HepG2 (cell line): ENCODE results near the gene KCTD6. TPM values are rescaled to one million over a fixed set of nuclear protein-coding genes. Genes with fewer than 3 reads are reported as not detected.
A peak's percentile ranks its signal among the peaks of the same experiment; 100 is the strongest.

ENCODE experiments used
- ATAC-seq: fragments of 200-7000 bp; cut with Tn5 transposase; 3 replicates; pipeline ENCODE4 v1.9.1; 2020; ENCODE audit warnings: mild to moderate bottlenecking, moderate library complexity
- BruUV-seq: library from RNA; stranded (reverse); fragments of 400-500 nt; replicated peaks from 2 replicates; lab custom pipeline; 2021; lab: Mats Ljungman, UMichigan
- CTCF ChIA-PET: fragments of 300-600 bp; formaldehyde crosslinking; extraction: SDS; loops from one replicate; lab custom pipeline; 2021; ENCODE audit warnings: low total read pairs, inconsistent platforms, low intra/inter-chr PET ratio; lab: Yijun Ruan, JAX
- POLR2A ChIA-PET: fragments of 350-600 bp; sonication (Branson Sonifier 250); formaldehyde crosslinking; loops from one replicate; lab custom pipeline; 2020; ENCODE audit warnings: antibody characterized with exemption, inconsistent platforms; lab: Yijun Ruan, JAX
- DNase-seq: peaks from one replicate; pipeline ENCODE4 v3.0.0-alpha.2; 2015; ENCODE audit warnings: low spot score
- FAIRE-seq: peaks from 3 replicates; lab custom pipeline; 2011; peaks lifted over from hg19 to GRCh38; lab: Jason Lieb, UNC
- H2AFZ ChIP-seq: one replicate; pipeline ENCODE4 v1.6.1; 2011; ENCODE audit warnings: low read length, inconsistent platforms
- H3K27ac ChIP-seq: fragments of 300-600 bp; 3 replicates; pipeline ENCODE4 v1.8.0; 2011; ENCODE audit warnings: mixed run types, mild to moderate bottlenecking, mixed read lengths, low read length, inconsistent platforms; ENCODE audit not compliant: insufficient read depth; ENCODE audit errors: extremely low read length
- H3K27me3 ChIP-seq, 2 experiments: fragments of 200-600 bp in 1 of 2; 2 replicates in 1 of 2; 3 replicates in 1 of 2; pipeline versions ENCODE4 v1.6.0 to v1.8.0; 2011; ENCODE audit warnings: low read length in 2 of 2, mild to moderate bottlenecking in 2 of 2, moderate library complexity in 2 of 2, inconsistent platforms in 1 of 2; ENCODE audit not compliant: insufficient read depth in 2 of 2, control insufficient read depth in 1 of 2
- H3K36me3 ChIP-seq, 2 experiments: fragments of 200-600 bp in 1 of 2; replicated peaks in 1 of 2; 2 replicates in 1 of 2; 3 replicates in 1 of 2; pipeline versions ENCODE4 v1.5.1 to v1.8.0; 2011; ENCODE audit warnings: low read length in 2 of 2, inconsistent platforms in 1 of 2; ENCODE audit not compliant: insufficient read depth in 2 of 2, control insufficient read depth in 1 of 2
- H3K4me1 ChIP-seq: 2 replicates; pipeline ENCODE4 v1.5.1; 2012; ENCODE audit warnings: low read length, inconsistent platforms; ENCODE audit not compliant: insufficient read depth
- H3K4me2 ChIP-seq: 2 replicates; pipeline ENCODE4 v1.6.0; 2011; ENCODE audit warnings: low read depth, low read length, inconsistent platforms
- H3K4me3 ChIP-seq, 3 experiments: fragments of 200-600 bp in 1 of 3; sonication (generic), shearing (Covaris generic) in 1 of 3; replicated peaks in 1 of 3; 2 replicates each; pipeline ENCODE4 v1.5.1; 2011 to 2016; ENCODE audit warnings: low read length in 3 of 3, inconsistent platforms in 2 of 3, low read depth in 2 of 3, mild to moderate bottlenecking in 2 of 3, control low read depth in 1 of 3, mixed read lengths in 1 of 3; ENCODE audit not compliant: insufficient read depth in 1 of 3
- H3K79me2 ChIP-seq: one replicate; pipeline ENCODE4 v1.6.1; 2011; ENCODE audit warnings: low read length, inconsistent platforms; ENCODE audit not compliant: insufficient read depth
- H3K9ac ChIP-seq: 2 replicates; pipeline ENCODE4 v1.6.0; 2011; ENCODE audit warnings: mild to moderate bottlenecking, low read depth, low read length, inconsistent platforms; ENCODE audit not compliant: insufficient read depth
- H3K9me3 ChIP-seq: 2 replicates; pipeline ENCODE4 v1.5.1; 2012; ENCODE audit warnings: mild to moderate bottlenecking, low read length
- H4K20me1 ChIP-seq: 2 replicates; pipeline ENCODE4 v1.6.0; 2011; ENCODE audit warnings: inconsistent platforms, mild to moderate bottlenecking, low read length, moderate library complexity; ENCODE audit not compliant: insufficient read depth
- PITX1 ChIP-seq: sonication (generic); formaldehyde crosslinking; IDR thresholded peaks from 2 replicates; pipeline ENCODE4 v1.5.1; 2020; ENCODE audit warnings: mild to moderate bottlenecking, missing genetic modification reagents
- SALL1 ChIP-seq: sonication (generic); formaldehyde crosslinking; IDR thresholded peaks from 2 replicates; pipeline ENCODE4 v1.8.0; 2022; ENCODE audit warnings: mild to moderate bottlenecking, missing genetic modification reagents
- SOX13 ChIP-seq, 3 experiments: fragments of 450-650 bp in 1 of 3; sonication (generic) in 1 of 3; formaldehyde crosslinking in 1 of 3; IDR thresholded peaks in 2 of 3; conservative IDR thresholded peaks in 1 of 3; 2 replicates each; pipeline versions ENCODE4 v1.5.0 to v1.6.1; 2016 to 2020; ENCODE audit warnings: antibody characterized with exemption in 1 of 3, mild to moderate bottlenecking in 1 of 3, missing compliant biosample characterization in 1 of 3, missing genetic modification reagents in 1 of 3, moderate library complexity in 1 of 3
- ZEB1 ChIP-seq: IDR thresholded peaks from 2 replicates; pipeline ENCODE4 v1.6.1; 2012; ENCODE audit warnings: mild to moderate bottlenecking, low read depth, inconsistent platforms; ENCODE audit not compliant: insufficient replicate concordance
- ZGPAT ChIP-seq: IDR thresholded peaks from 2 replicates; pipeline ENCODE4 v1.6.1; 2016; ENCODE audit warnings: mild to moderate bottlenecking
- ZKSCAN5 ChIP-seq: sonication (generic); formaldehyde crosslinking; IDR thresholded peaks from 2 replicates; pipeline ENCODE4 v1.5.1; 2020; ENCODE audit warnings: mild to moderate bottlenecking, missing genetic modification reagents
- ZNF12 ChIP-seq: sonication (generic); formaldehyde crosslinking; IDR thresholded peaks from 2 replicates; pipeline ENCODE4 v1.5.0; 2020; ENCODE audit warnings: missing genetic modification reagents
- ZNF292 ChIP-seq: sonication (generic); formaldehyde crosslinking; IDR thresholded peaks from 2 replicates; pipeline ENCODE4 v1.8.1; 2022; ENCODE audit warnings: mild to moderate bottlenecking, low read depth, missing genetic modification reagents, borderline replicate concordance
- ZNF33B ChIP-seq: sonication (generic); formaldehyde crosslinking; IDR thresholded peaks from 2 replicates; pipeline ENCODE4 v1.5.1; 2020; ENCODE audit warnings: mild to moderate bottlenecking, missing genetic modification reagents
- ZNF598 ChIP-seq: sonication (generic); formaldehyde crosslinking; IDR thresholded peaks from 2 replicates; pipeline ENCODE4 v1.5.1; 2020; ENCODE audit warnings: mild to moderate bottlenecking, missing genetic modification reagents, borderline replicate concordance
- ZNF790 ChIP-seq: sonication (generic); formaldehyde crosslinking; IDR thresholded peaks from 2 replicates; pipeline ENCODE4 v1.8.0; 2022; ENCODE audit warnings: missing genetic modification reagents, mild to moderate bottlenecking, borderline replicate concordance
- WGBS: methylation state at CpG from one replicate; pipeline ENCODE4 v1.1.6; 2017; ENCODE audit warnings: low lambda C conversion rate; 5-methylcytosine and 5-hydroxymethylcytosine counted together
- in situ Hi-C: cut with HindIII; loops from 2 replicates; pipeline ENCODE4 v1.10.0; 2017; ENCODE audit warnings: low pct_unique_long_range_greater_than_20kb; ENCODE audit not compliant: extremely low pct_ligation_motif_present
- intact Hi-C: fragments of 100-400 bp; cut with micrococcal nuclease; formaldehyde crosslinking; loops from one replicate; pipeline ENCODE4 v1.10.0; 2022; ENCODE audit not compliant: unreplicated experiment
- polyA plus RNA-seq, 8 experiments: library from polyadenylated mRNA; depleted of rRNA in 3 of 8; stranded (reverse) in 7 of 8; unstranded in 1 of 8; fragments of >200 nt; fragmentation: Illumina TruSeq in 4 of 8; extraction: Trizol in 4 of 8; gene quantifications; 2 replicates each; pipeline versions ENCODE4 v1.2.1 to v1.2.3, GENCODE V29; 2011 to 2016; ENCODE audit warnings: low read depth in 4 of 8, missing spikeins in 1 of 8, mixed read lengths in 1 of 8; ENCODE audit not compliant: insufficient read depth in 1 of 8
- total RNA-seq, 5 experiments: library from RNA; depleted of rRNA; stranded (reverse); fragments of >200 nt; fragmentation: Illumina TruSeq; extraction: Trizol; gene quantifications; 2 replicates each; pipeline ENCODE4 v1.2.3, GENCODE V29; 2016; ENCODE audit warnings: low read depth in 1 of 5
- TF ChIP-seq, protein P1 (sequence below): sonication (generic); formaldehyde crosslinking; IDR thresholded peaks from 2 replicates; pipeline ENCODE4 v1.4.0; 2020; ENCODE audit warnings: missing genetic modification reagents

KCTD6 gene
- total and polyA plus RNA-seq, 2 of the 13 experiments (the other 11 are each of a cell fraction or from before 2014, with no cell fraction given): 13.4 to 14.2 TPM

- DNase-seq (no peak), FAIRE-seq (no peak), ATAC-seq (no peak)
- CTCF ChIA-PET: no interaction called here
- in situ Hi-C loops: no loop called here
- H3K9ac ChIP-seq: peak overlapping the region; percentile 8; the same call in 1 of the 2 replicates
- peaks cover 84% of the 10 kb centered on the region for H3K4me1 ChIP-seq
- H3K4me2 ChIP-seq: peak overlapping the region; percentile 54
- POLR2A ChIA-PET: interaction anchor here (0.7 to 1.2 kb wide), 2 partner anchors 14 to 56 kb away, joined by 3 read pairs; partner anchors contain the start of gene PDHB
- intact Hi-C loops: no loop called here
- 0 out of 2 replicates have a peak, but pooled peaks have one; percentile 28 for TF ChIP-seq ZNF292
- TF ChIP-seq ZNF12 (CRISPR knock-in tag): peak; percentile 96
- TF ChIP-seq SOX13 (IDR thresholded peaks at IDR 0.05): no peak
- TF ChIP-seq SOX13 (CRISPR knock-in tag; conservative IDR thresholded peaks at IDR 0.05 in 1 of 2, IDR thresholded peaks at IDR 0.05 in 1 of 2): 0 out of 4 replicates have a peak, but pooled peaks of 1 of the 2 experiments have one; percentile 7
- no peak for TF ChIP-seq ZNF790 (CRISPR knock-in tag)
- TF ChIP-seq PITX1 (CRISPR knock-in tag): no peak
- no peak for TF ChIP-seq ZGPAT (CRISPR knock-in tag)
- TF ChIP-seq ZKSCAN5 (CRISPR knock-in tag): 0 out of 2 replicates have a peak, but pooled peaks have one; percentile 59
- TF ChIP-seq ZNF33B (CRISPR knock-in tag): no peak
- TF ChIP-seq ZEB1: no peak
- TF ChIP-seq, protein P1, sequence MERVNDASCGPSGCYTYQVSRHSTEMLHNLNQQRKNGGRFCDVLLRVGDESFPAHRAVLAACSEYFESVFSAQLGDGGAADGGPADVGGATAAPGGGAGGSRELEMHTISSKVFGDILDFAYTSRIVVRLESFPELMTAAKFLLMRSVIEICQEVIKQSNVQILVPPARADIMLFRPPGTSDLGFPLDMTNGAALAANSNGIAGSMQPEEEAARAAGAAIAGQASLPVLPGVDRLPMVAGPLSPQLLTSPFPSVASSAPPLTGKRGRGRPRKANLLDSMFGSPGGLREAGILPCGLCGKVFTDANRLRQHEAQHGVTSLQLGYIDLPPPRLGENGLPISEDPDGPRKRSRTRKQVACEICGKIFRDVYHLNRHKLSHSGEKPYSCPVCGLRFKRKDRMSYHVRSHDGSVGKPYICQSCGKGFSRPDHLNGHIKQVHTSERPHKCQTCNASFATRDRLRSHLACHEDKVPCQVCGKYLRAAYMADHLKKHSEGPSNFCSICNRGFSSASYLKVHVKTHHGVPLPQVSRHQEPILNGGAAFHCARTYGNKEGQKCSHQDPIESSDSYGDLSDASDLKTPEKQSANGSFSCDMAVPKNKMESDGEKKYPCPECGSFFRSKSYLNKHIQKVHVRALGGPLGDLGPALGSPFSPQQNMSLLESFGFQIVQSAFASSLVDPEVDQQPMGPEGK (CRISPR knock-in tag): 0 out of 2 replicates have a peak, but pooled peaks have one; percentile 21
- no peak for TF ChIP-seq ZNF598 (CRISPR knock-in tag)
- TF ChIP-seq SALL1 (CRISPR knock-in tag): 0 out of 2 replicates have a peak, but pooled peaks have one; percentile 16
- H2AFZ ChIP-seq: no peak overlapping the region
- H3K27me3 ChIP-seq: peaks cover 0 to 2% of the 10 kb centered on the region in 2 experiments; a peak in 3 of 5 replicates
- WGBS: 0% methylated on average over 2 of the region's 2 CpGs
- no peaks in the 10 kb centered on the region for H3K36me3 ChIP-seq
- no peak overlapping the region for H3K27ac ChIP-seq
- BruUV-seq: no TSS peak
- peak overlapping the region in 1 of 3 experiments; percentile 27; a peak in 1 of 6 replicates for H3K4me3 ChIP-seq
- no peaks in the 10 kb centered on the region for H3K9me3 ChIP-seq
- H3K79me2 ChIP-seq: peaks cover 17% of the 10 kb centered on the region
- 0 out of 2 replicates have a peak, but pooled peaks cover 3% of the 10 kb centered on the region for H4K20me1 ChIP-seq
These were observed 2.9 kb upstream of the KCTD6 start for GRCh38 chr3:58488967-58489366.
